ENCODE results near the gene TMCC2.

TMCC2 gene

DNA sequence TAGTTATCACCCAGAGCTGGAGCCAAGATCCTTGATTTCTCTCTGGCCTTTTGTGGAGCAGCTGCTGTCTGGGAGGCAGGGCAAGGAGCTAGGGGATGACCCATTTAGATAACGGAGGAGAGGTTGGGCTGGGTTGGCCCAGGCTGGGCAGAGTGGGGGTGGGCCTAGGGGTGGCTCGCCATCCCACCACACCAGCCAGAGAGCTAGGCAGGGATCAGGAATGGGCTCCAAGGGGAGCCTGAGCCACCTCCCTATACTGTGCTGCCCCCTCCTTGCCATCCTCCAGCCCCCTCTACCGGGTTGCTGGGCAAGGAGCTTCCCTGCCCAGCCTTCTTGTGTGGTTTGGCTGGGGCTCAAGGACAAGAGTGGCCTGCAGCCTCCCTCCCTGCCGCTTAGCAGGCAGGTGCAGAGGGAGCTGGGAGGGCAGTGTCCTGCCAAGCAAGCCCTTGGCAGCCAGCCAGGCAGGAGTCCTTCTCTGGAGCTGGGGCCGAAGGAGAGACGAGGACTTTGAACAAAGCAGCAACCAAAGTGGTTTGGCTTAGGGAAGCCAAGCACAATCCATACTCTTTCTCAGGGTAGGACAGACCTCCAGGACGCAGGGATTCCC, 89.7 kb downstream of the TMCC2 start:
- Histone ChIP-seq H3K27me3 (ENCODE audit: insufficient read depth, low read length) (no peaks in the 10 kb centered on the region), H2AFZ (ENCODE audit: low read length, unreplicated experiment) (no peak overlapping the region), H3K36me3 (ENCODE audit: insufficient read depth, low read length) (no peaks in the 10 kb centered on the region), H3K27ac (ENCODE audit: low read depth, low read length) (no peak overlapping the region), H3K79me2 (ENCODE audit: control insufficient read depth, insufficient read depth, low read length, unreplicated experiment) (peaks cover 87% of the 10 kb centered on the region), H3K4me1 (ENCODE audit: control insufficient read depth, insufficient read depth, low read length, unreplicated experiment) (peaks cover 54% of the 10 kb centered on the region), H3K4me3 (ENCODE audit: low read depth, low read length) (peak overlapping the region; percentile 96; the same call in 1 of the 2 replicates)

DNA sequence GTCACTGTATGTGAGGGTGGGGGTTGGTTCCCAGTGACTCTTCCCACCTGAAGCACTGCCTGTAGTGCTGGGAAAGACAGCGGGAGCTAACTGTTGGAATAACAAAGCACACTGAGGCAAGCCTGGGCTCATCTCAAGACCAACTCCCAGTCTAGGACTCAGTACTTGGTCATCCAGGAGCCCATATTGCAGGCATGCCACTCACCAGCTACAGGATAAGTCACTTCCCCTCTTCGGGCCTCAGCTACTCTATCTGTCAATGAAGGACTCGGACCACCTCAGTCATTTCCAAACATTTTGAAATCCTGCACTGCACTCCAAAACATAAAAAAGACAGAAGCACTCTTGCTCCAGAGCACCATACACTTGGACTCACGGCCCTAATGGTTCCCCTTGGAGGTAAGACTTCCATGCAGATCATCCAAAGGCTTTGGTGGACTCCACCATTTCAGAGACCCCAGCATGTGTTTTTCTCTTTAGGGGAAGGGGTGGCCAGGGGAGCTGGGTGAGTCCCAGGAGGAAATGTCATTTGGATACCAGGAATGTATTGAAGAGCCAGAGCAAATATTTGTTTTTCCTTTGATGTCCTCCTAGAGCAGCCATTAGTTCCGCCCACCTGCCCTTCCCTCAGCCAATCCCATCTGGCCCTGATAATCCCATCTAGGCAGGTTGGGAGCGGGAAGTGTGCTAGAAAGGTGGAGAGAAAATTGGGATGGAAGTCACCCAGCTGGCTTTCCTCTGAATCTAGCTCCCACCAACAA, 90.7 kb downstream of the TMCC2 start:
- H2AFZ ChIP-seq (ENCODE audit: low read length, unreplicated experiment) = no peak overlapping the region
- H3K27ac ChIP-seq (ENCODE audit: low read depth, low read length) = peak overlapping the region; percentile 69; the same call in 1 of the 2 replicates
- peaks cover 78% of the 10 kb centered on the region for H3K79me2 ChIP-seq (ENCODE audit: control insufficient read depth, insufficient read depth, low read length, unreplicated experiment)
- peak overlapping the region; percentile 96 for H3K4me3 ChIP-seq (ENCODE audit: low read depth, low read length)
- peaks cover 51% of the 10 kb centered on the region for H3K4me1 ChIP-seq (ENCODE audit: control insufficient read depth, insufficient read depth, low read length, unreplicated experiment)
- H3K27me3 ChIP-seq (ENCODE audit: insufficient read depth, low read length) = no peaks in the 10 kb centered on the region
- no peaks in the 10 kb centered on the region for H3K36me3 ChIP-seq (ENCODE audit: insufficient read depth, low read length)

DNA sequence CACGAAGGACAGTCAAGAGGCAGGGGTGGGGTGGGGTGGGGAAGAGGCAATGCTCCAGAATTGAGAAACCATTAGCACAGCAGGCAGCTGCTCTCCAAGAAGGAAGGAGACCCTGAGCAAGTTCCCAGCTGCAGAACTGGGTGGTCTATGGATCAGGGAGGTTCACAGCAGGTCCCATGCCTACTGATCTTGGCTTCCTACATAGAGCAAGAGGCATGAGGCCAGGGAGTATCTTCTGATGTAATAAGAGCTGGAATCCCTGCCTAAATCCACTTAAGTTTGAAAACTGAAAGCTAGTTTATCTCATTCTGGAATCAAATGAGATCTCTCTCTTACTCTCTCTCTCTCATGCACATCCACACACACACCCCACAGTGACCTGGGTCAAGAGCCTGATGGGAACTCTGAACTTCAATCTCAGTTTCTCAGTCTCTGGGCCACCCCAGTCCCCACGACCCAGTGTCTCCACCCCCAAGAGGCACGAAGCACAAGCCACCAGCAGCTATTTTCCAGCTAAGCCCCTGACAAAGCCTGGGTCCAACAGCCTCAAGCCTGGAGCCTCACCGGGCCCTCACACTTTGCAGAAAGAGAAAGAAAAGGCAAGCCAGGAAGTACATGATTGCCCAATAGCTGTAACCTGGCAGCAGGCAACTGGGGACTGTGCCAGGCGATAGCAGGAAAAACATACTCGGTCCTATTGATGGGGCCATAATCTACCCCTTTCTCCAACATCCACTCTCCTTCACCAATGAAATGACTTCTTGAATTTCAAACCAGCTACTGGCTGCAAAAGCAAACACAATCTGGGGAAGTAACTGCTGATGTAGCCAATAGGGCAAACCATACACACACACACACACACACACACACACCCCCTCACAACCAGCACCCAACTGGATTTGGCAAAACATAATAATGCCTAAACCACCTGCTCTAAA, 91.6 kb downstream of the TMCC2 start:
- H3K27me3 ChIP-seq (ENCODE audit: insufficient read depth, low read length) = no peaks in the 10 kb centered on the region
- H3K4me1 ChIP-seq (ENCODE audit: control insufficient read depth, insufficient read depth, low read length, unreplicated experiment) = peaks cover 42% of the 10 kb centered on the region
- H2AFZ ChIP-seq (ENCODE audit: low read length, unreplicated experiment) = no peak overlapping the region
- H3K4me3 ChIP-seq (ENCODE audit: low read depth, low read length) = peak overlapping the region; percentile 96
- peak overlapping the region; percentile 69 for H3K27ac ChIP-seq (ENCODE audit: low read depth, low read length)
- H3K79me2 ChIP-seq (ENCODE audit: control insufficient read depth, insufficient read depth, low read length, unreplicated experiment) = peaks cover 68% of the 10 kb centered on the region
- H3K36me3 ChIP-seq (ENCODE audit: insufficient read depth, low read length) = no peaks in the 10 kb centered on the region

DNA sequence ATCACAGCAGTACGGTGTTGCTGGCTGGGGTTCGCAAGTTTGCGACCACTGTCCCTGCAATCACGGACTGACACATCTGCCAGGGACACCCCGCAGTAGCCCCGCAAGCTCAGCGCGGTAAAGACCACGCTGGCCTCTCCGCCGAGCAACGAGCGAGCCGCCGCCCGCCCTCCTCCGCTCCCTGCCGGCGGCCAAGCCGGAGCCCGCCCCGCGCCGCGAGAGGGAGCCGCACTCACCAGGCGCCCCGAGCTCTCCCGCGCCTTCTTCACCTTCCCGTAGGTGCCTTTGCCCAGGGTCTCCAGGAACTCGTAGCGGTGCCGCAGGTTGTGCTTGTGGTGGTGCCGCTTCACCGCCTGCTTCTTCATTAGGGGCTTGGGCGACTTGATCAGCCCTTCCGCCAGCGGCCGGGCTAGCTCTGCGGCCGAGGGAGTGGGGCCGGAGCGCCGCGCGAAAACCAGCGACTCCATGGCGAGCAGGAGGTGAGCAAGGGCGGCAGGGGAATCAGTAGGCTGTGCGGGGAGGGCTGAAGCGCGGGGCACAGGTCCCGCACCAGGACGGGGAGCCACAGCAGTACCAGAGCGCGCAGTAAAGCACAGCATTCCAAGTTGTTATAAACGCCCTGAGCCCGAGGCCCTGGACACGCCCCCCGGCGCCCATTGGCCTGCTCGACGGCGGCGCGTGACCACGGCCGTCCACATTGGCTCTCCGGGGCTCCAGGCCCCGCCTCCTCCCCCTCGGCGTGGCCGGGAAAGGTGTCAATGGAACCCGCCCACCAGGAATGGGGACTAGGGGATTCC, 93.6 kb downstream of the TMCC2 start, which contains the start of gene NUAK2:
NUAK2 (minus strand) TSS at position 584 of the 797 bp plus-strand sequence; CDS start at position 467, 117 bp downstream.
- Histone ChIP-seq H3K79me2 (ENCODE audit: control insufficient read depth, insufficient read depth, low read length, unreplicated experiment) (peaks cover 50% of the 10 kb centered on the region), H3K27me3 (ENCODE audit: insufficient read depth, low read length) (peaks cover 4% of the 10 kb centered on the region; the same call in 1 of the 2 replicates), H3K36me3 (ENCODE audit: insufficient read depth, low read length) (no peaks in the 10 kb centered on the region), H2AFZ (ENCODE audit: low read length, unreplicated experiment) (peak within 1 kb of the TSS; percentile 73), H3K27ac (ENCODE audit: low read depth, low read length) (peak within 1 kb of the TSS; percentile 8; the same call in 1 of the 2 replicates), H3K4me3 (ENCODE audit: low read depth, low read length) (peak within 1 kb of the TSS; percentile 96), H3K4me1 (ENCODE audit: control insufficient read depth, insufficient read depth, low read length, unreplicated experiment) (peaks cover 37% of the 10 kb centered on the region)

DNA sequence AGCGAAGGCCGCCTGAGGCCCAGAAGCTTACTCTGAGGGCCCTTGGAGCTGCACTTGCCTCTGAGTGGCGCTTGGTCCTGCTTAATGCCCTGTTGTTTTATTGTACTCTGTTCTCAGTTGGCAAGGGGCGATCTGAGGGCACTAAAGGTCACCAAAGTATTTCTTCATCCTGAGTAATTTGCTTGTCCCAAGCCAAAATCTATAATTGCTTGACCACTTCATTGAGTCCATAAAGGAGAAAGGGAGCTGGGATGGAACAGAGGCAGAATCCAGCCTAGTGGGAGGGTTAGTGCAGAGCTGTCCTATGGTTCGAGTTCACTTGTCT, 94.2 kb downstream of the TMCC2 start:
- Histone ChIP-seq H3K4me3 (ENCODE audit: low read depth, low read length) (peak overlapping the region; percentile 96; the same call in 1 of the 2 replicates), H2AFZ (ENCODE audit: low read length, unreplicated experiment) (no peak overlapping the region), H3K36me3 (ENCODE audit: insufficient read depth, low read length) (no peaks in the 10 kb centered on the region), H3K4me1 (ENCODE audit: control insufficient read depth, insufficient read depth, low read length, unreplicated experiment) (peaks cover 32% of the 10 kb centered on the region), H3K27ac (ENCODE audit: low read depth, low read length) (no peak overlapping the region), H3K79me2 (ENCODE audit: control insufficient read depth, insufficient read depth, low read length, unreplicated experiment) (peaks cover 44% of the 10 kb centered on the region), H3K27me3 (ENCODE audit: insufficient read depth, low read length) (peaks cover 9% of the 10 kb centered on the region)

All from ACC112 (cell line).